ENCODE data around the gene TENM4.

DNA sequence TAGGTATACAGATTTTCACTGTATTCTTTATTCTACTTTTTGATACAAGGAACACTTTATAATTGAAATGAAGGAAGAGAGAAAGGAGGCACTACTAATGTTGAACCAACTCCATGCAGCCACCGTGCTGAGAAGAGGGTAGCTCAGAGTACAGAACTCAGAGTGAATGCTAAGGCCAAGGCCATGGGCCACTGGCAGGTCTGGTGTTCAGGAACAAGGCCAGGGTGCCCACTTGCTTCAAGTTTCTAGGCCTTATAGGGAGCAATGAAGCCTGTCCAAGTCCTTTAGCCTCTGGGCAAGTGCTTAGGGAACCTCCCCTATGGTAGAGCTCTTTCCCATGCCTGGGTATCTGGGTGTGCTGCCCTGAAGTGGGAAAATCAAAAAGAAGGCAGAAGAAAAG is 235.0 kb downstream of the TENM4 start:
- TF ChIP-seq, protein P1, sequence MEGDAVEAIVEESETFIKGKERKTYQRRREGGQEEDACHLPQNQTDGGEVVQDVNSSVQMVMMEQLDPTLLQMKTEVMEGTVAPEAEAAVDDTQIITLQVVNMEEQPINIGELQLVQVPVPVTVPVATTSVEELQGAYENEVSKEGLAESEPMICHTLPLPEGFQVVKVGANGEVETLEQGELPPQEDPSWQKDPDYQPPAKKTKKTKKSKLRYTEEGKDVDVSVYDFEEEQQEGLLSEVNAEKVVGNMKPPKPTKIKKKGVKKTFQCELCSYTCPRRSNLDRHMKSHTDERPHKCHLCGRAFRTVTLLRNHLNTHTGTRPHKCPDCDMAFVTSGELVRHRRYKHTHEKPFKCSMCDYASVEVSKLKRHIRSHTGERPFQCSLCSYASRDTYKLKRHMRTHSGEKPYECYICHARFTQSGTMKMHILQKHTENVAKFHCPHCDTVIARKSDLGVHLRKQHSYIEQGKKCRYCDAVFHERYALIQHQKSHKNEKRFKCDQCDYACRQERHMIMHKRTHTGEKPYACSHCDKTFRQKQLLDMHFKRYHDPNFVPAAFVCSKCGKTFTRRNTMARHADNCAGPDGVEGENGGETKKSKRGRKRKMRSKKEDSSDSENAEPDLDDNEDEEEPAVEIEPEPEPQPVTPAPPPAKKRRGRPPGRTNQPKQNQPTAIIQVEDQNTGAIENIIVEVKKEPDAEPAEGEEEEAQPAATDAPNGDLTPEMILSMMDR (IDR thresholded peaks at IDR 0.05): no peak
- TF ChIP-seq POLR2A (IDR thresholded peaks at IDR 0.05) (no peak), POLR2AphosphoS5 (IDR thresholded peaks at IDR 0.05) (no peak)
